ENCODE measurements around the gene SLC2A8.

Gene SLC2A8

DNA sequence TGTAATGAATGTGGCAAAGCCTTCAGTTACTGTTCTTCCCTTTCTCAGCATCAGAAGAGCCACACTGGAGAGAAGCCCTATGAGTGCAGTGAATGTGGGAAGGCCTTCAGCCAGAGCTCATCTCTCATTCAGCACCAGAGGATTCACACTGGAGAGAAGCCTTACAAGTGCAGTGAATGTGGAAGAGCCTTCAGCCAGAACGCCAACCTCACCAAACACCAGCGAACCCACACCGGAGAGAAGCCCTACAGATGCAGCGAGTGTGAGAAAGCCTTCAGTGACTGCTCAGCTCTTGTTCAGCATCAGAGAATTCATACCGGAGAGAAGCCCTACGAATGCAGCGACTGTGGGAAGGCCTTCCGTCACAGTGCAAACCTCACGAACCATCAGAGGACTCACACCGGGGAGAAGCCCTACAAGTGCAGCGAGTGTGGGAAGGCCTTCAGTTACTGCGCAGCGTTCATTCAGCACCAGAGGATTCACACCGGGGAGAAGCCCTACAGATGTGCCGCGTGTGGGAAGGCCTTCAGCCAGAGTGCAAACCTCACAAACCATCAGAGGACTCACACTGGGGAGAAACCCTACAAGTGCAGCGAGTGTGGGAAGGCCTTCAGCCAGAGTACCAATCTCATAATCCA, 47.4 kb downstream of the SLC2A8 start:
- peak; percentile 25 for DNase-seq

DNA sequence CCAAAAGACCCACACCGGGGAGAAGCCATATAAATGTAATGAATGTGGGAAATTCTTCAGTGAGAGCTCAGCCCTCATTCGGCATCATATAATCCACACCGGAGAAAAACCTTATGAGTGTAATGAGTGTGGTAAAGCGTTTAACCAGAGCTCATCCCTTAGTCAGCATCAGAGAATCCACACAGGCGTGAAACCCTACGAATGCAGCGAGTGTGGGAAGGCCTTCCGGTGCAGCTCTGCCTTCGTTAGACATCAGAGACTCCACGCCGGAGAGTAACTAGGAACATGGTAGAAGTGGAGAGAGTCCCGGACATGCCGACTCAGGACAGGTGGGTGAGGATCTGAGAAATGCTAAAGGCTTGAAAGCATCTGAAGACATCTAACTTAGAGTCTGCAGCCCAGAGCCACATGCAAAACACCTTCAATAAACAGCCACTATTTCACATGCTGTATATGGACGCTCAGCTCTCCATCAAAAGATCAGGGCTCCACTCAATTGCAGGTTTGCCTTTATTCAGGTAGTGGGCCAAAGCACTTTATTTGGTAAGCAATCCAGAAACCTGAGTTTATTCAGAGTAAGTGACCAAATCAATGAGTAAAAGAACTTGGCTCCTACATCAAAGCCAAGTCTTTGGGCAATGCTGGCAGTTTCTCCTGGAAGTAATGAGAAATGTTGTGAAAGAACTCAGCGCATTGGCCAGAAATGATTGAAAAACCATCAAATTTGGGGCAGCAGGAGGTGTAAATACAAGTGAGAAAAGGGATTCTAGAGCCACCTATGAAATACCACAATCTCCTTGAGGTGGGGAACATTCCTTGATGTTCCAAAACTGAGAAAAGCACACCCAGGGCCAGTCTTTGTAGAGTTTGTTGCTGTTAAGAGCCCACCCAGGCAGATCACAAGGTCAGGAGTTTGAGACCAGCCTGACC, 48.2 kb downstream of the SLC2A8 start:
- no peak for DNase-seq

DNA sequence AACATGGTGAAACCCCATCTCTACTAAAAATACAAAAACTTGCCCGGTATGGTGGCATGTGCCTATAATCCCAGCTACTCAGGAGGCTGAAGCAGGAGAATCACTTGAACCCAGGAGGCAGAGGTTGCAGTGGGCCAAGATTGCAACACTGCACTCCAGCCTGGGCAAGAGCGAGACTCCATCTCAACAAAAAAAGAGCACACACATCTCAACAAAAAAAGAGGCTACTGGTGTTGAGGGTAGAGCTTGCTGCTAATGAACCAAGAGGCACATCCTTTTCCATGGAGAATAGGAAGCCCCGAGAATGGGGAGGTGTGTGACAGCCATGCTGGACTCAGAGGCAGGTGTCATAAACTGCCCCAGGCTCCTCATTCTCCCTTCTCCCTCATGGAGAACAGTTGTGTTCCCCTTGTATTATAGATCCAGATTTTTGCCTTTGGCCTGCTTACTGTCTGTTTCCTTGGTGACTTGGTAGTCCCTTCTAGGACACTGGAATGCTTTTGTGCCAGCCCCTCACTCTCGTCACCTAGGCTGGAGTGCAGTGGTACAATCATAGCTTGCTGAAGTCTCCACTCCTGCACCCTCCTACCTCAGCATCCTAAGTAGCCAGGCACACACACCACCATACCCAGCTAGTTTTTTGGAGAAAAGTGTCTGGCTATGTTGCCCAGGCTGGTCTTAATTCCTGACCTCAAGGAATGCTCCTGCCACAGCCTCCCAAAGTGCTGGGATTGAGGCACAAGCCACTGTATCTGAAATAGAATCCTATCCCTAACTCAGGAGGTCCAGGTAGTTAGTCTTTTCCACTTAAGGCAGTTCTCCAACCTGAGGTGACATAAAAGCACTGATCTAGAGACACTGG, 49.1 kb downstream of the SLC2A8 start:
- no peak for DNase-seq

DNA sequence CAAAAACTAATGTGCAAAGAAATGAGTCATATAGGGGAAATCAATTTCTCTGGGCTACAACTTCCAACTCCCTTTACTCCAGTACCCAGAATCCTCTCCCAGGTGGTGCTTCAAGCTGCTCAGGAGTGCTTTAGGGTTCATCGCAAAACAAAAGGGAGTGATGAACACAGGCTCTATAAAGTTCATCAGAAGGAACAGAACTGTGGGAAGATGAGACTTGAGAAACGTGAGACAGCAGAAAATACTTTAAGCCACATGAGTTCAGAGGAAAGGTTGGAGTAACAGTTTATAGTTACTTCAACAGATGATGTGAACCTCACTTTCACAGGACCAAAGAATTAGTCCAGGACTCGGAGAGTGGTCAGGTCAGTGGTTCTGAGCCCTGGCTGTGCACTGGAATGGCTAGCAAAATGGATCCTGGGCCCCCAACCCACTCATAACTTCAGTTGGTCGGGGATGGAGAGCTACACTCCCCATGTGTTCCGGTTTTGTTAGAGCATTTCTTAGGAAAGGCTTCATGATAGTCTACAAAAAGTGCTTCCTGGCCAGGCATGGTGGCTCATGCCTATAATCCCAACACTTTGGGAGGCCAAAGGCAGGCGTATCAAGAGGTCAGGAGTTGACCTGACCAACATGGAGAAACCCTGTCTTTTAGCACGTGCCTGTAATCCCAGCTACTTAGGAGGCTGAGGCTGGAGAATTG, 49.9 kb downstream of the SLC2A8 start:
- DNase-seq, result no peak

DNA sequence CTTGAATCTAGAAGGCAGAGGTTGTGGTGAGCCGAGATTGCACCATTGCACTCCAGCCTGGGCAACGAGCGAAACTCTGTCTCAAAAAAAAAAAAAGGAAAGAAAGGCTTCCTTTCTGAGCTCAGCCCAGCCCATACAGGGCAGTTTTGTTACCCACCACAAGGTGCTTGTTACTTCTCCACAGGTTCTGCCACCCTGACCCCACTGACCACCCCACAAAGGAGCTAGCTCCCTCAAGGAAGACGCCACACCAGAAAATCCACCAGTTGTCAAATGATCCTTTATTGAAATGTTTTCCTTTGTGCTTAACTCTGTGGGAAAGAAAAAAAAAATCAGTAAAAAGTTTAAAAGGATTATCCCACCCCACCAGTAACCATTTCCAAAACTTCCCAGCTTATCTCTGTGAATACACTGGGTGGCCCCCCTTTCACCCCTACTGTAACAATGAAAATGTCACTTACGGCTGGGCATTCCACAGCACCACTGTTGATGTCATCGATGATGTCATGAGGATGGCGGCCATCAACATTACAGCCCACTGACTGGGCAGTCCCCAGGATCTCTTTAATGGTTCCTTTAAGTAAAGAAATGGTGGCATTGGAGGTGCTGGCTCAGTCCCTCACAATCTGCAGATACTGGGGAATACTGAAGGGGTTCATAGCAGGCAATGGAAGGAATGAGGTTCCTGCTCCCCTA, 50.6 kb downstream of the SLC2A8 start:
- DNase-seq, result no peak

DNA sequence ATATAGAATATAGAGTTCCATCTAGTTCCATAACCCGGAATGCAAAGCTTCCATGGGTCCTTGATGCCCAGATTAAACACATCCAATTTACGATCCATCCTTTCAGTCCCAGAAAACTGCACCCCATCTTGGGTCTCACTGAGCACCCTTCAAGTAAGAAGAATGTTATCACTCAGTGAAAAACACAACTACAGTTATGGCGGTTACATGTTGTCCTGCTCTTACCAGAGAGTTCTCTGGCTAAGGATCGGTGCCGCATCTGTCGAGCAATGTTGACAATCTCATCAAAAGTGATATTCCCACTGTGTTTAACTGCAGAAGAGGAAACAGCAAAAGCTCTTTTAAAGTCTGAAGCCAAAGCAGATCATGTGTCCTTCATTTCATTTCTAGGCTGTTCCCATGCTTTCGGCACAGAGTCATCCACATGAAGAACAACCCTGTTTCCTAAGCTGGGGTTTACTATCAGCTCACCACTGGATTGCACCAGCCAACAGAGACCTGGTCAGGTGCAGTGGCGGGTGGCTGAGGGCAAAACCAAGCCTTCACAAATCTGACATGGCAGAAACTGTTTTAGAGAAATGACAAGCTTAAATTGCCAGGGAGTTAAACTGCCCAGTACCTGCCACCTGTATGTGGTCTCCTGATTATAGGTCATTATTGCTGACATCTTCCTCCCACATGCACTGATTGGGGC, 51.3 kb downstream of the SLC2A8 start:
- DNase-seq, result no peak

DNA sequence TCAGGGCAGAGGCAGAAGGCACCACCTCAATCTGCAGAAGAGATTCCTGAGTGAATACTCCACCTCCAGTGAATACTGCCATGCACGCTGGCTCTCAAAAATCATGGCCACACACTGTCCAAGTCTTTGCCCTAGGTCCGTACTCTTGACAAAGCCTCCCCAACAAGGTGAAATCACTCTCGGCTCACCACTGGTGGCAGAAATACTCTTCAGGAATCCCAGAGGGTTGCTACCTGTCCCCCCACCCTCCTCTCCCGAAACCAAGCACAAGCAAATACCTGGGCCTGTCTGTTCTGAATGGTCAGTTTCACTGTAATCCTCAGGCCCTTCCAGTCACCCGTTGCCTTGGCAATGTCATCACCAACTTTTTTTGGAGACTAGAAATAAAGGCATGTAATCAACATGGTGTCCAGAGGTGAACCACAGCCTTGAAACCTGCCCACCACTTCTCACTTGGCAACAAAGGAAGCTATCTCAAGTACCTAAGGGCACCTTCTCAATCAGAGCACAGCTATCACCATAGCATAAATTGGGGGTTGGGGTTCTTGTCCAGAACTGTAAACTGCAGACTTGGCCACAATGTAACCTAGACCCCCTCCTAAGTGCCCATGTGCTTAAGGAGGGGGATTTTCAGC, 52.5 kb downstream of the SLC2A8 start:
- DNase-seq, result no peak

DNA sequence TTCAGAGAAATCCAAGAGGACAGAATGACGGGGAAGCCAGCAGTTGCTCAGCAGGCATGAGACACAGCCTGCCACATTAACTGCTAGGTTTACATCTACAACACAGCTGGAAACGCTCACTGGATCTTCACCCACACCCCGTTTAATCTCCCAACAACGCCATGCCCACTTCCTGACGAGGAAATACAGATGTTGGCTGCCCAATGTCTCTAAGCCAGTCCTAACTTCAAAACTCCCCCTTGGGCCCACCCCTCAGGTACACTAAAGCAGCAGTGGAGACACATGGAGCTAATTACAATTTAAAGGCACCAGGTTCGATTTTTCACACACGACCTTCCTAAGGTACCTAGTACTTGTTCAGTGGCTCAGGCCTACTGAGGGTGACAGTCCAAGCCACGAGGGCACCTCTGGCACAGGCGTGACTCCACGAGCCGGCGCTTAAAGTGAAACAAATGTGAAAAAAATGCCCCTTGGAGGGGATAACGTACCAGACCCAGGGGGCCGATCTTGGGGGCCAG, 53.3 kb downstream of the SLC2A8 start:
- DNase-seq, result no peak

DNA sequence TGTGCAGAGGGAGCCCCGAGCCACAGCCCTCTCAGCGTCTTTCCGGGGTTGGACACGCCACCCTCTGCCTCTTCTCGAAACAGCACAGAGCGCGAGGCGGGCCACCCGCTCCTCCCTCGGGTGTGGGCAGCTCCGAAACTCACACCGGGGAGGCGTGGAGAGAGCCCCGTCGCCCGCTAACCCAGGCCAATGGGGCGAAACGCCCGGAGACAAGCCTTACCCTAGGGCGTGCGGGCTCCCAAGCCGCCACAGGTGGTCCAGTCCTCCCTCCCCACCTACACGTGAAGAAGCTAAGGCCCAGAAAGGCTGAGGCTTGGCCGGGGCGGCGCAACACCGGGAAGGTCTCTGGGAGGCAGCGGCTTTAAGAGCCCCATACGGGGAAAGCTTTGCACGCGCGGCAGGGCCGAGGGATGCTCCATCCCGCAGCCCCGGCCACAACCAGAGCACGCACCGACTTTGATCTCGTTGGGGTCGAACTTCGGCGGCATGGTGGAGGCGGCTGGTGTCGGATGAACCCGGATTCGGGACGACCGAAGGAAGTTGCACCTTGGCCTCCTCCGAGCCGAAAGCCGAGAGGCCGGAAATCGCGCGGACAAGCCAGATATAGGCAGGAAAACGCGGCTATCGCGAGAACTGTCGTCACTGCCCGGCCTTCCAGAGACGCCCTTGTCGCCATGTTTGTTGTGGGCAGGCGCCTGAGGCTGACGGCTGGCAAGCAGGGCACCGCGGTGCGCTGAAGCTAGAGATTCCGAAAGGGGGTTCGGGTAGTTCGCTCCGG, 54.0 kb downstream of the SLC2A8 start, which contains the start of the genes LRSAM1 and RPL12:
Gene LRSAM1, plus strand, starts transcription at position 681 of the 778 bp plus-strand sequence. CDS start 3,018 bp downstream, outside the sequence.
Gene RPL12, minus strand, starts transcription at position 577 of the 778 bp plus-strand sequence. Its CDS starts 89 bp downstream, at position 488.
- DNase-seq, result peak; percentile 99

DNA sequence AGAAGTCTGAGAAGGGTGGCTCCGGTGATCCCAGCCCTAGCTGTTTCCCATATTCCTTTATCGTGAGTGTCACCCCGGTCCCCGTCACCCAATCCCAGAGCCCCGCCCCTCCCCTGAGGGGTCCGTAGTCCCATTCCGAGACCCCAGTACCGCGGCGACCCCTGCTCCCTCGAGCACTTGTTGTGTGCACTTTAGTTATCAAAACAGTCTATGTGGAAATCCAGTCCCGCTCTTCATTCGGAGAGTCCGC, 54.6 kb downstream of the SLC2A8 start:
- no peak for DNase-seq

DNA sequence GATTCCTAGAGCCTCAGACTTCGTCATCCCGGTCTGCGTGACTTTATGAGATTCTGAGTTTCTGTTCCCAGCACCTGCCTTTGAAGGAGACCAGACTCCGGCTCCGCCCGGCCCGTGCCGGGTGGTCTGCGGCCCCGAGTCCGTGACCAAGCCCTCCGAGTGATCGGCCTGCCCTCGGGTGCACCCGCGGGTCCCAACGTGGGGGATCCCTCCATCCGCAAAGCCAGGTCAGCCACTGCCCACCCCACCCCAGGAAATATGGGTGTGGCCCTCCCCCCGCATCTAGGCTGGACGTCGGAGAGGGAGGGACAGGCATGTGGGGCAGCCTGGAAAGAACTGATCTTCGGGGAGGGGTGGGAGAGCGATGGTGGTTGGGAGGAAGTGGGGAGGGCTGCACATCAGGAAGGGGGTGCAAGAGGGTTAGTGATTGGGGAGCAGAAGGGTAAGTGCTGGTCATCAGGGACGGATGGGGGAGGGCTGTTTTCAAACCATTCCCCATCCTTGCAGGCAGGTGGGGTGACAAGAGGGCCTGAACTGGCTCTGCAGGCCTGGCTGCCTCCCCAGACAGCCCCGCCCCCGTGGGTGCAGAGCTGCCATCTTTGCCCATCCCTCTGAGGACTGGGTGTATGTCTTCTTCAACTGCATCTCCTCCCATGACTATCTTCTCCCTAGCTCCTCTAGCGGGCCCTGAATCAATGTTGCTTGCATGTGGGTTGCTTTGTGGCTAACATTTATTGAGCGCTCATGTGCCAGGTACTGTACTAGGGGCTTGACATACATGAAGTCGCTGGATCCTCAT, 55.1 kb downstream of the SLC2A8 start:
- peak; percentile 58 for DNase-seq

DNA sequence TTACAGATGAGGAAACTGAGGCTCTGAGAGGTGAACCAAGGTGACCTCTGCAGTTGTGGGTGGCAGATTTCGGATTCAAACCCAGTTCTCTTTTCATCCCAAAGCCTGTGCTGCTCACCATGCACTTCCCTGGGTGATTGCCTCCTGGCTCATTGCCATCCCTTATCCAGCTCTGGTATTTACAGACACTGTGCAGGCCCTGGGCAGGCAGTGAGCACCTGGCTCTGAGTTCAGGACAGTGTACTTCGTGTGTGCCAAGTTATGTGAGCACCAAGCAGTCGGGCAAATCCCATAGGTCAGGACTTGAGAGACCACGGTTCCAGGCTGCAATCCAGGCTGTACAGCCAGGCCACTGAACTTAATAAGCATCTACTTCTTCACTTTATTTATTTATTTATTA, 55.7 kb downstream of the SLC2A8 start:
- no peak for DNase-seq

DNA sequence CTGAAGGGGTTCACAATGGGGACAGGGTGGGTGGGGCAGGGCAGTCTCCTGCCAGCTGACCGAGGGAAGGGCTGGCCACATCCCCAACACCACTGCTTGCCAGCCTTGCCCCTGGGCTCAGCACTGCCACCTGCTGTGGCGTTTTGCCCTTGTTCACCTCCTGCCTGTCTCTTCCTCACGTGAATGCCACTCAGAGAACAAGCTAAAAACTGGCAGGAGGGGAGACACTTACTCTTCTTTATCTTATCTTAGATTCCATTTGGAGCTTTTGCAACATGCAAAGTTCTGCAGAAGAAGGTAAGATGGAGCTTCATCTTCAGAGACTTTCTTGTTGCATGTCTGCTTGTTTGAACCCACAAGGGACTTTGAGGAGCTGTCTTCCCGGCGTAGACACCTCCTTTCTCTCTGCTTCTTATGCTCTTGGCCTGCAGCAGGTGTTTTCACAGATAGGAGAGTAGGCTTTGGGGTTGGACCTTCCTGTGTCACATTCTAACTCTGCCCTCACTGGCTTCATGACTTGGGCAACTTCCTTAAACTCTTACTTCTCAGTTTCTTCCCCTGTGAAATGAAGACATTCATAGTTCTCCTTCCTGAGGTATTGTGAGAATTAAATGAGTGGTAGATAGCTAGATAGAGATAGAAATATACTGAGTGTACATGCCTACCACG, 58.5 kb downstream of the SLC2A8 start:
- DNase-seq, result peak; percentile 47

DNA sequence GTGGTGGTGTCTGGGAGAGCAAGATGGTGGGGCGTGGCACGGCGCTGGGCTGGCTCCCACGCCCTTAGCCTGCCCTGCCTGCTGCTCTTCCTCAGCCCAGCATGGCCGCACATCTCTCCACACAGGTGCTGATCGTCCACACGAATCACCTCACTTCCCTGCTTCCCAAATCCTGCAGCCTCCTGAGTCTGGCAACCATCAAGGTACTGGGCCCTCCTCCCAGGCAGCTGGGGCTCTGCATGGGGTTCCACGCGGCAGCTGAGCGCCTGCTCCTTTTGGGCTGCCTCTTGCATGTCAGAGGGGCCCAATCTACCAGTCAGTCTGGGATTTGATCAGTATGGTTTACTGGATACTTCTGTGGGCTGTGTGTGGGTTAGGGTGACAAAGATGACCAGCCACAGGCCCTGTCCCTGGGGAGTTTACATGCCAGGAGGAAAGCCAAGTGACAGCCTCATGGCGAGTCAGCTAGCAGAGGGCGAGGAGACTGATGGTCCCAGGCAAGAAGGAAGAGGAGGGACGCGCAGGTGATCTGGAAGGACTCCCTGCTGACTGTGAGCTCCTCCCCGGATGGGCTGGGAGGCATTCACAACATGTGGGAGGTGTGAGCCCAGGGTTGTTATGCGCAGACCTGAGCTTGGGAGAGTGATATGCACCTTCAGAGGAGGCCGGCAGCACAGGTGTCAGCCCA, 60.4 kb downstream of the SLC2A8 start:
- no peak for DNase-seq

Measured in stimulated activated CD4-positive, alpha-beta T cell treated with anti-CD3 and anti-CD28 coated beads, Interleukin-4, amount 100 ng/mL, for 1 hour (primary cell).